MCF 10A (cell line): ENCODE measurements around the gene NCOR2. TPM values are rescaled to one million over a fixed set of nuclear protein-coding genes. Genes with fewer than 3 reads are reported as not detected.

ENCODE experiments used
- BruUV-seq: library from RNA; stranded (reverse); fragments of 400-500 nt; replicated peaks from 2 replicates; lab custom pipeline; 2021; lab: Mats Ljungman, UMichigan
- CTCF ChIA-PET: fragments of 300-600 bp; sonication (Branson Sonifier 250); formaldehyde crosslinking; extraction: SDS; loops from one replicate; lab custom pipeline; 2021; ENCODE audit warnings: antibody characterized with exemption, inconsistent platforms; lab: Yijun Ruan, JAX
- POLR2A ChIA-PET: fragments of 300-600, 350-650 bp; sonication (Branson Sonifier 250); formaldehyde crosslinking; extraction: SDS; loops from one replicate; lab custom pipeline; 2020; ENCODE audit warnings: antibody characterized with exemption, inconsistent platforms; lab: Yijun Ruan, JAX
- DNase-seq: peaks from one replicate; pipeline ENCODE4 v3.0.0-alpha.2; 2018; ENCODE audit not compliant: unreplicated experiment
- H3K27ac Mint-ChIP-seq: one replicate; pipeline ENCODE4 v1.8.0; 2022; ENCODE audit warnings: mild to moderate bottlenecking, low read depth, mixed read lengths; ENCODE audit not compliant: unreplicated experiment
- H3K27me3 Mint-ChIP-seq: one replicate; pipeline ENCODE4 v1.8.0; 2022; ENCODE audit warnings: mixed read lengths; ENCODE audit not compliant: insufficient read depth, unreplicated experiment
- H3K36me3 Mint-ChIP-seq: one replicate; pipeline ENCODE4 v1.8.0; 2022; ENCODE audit warnings: mild to moderate bottlenecking, moderate library complexity, mixed read lengths; ENCODE audit not compliant: insufficient read depth, unreplicated experiment
- H3K4me1 Mint-ChIP-seq: one replicate; pipeline ENCODE4 v1.8.0; 2022; ENCODE audit warnings: mixed read lengths; ENCODE audit not compliant: insufficient read depth, unreplicated experiment
- H3K4me3 Mint-ChIP-seq: one replicate; pipeline ENCODE4 v1.8.0; 2022; ENCODE audit warnings: mild to moderate bottlenecking, moderate library complexity, mixed read lengths; ENCODE audit not compliant: unreplicated experiment
- H3K9me3 Mint-ChIP-seq: one replicate; pipeline ENCODE4 v1.8.0; 2022; ENCODE audit warnings: mixed read lengths; ENCODE audit not compliant: unreplicated experiment
- CTCF ChIP-seq: fragments of 200-600 bp; IDR thresholded peaks from one replicate; pipeline ENCODE4 v1.8.0; 2022; ENCODE audit warnings: antibody characterized with exemption, mild to moderate bottlenecking; ENCODE audit not compliant: unreplicated experiment
- intact Hi-C: fragments of 100-400 bp; cut with micrococcal nuclease; formaldehyde crosslinking; loops from 2 replicates; pipeline ENCODE4 v1.14.1; 2022
- total RNA-seq: library from RNA; stranded (reverse); gene quantifications from 2 replicates; pipeline ENCODE4 v1.2.3, GENCODE V29; 2022

The NCOR2 gene
- total RNA-seq, 1 experiment from 2014 or later: 145 TPM

GRCh38 chr12:124613151-124613585, 45.8 kb upstream of the NCOR2 start:
- H3K27ac Mint-ChIP-seq: no peak overlapping the region
- CTCF ChIA-PET: no interaction called here
- POLR2A ChIA-PET: interaction anchor here (1.5 kb wide), 1 partner anchor 20 kb away, joined by 5 read pairs; no protein-coding TSS in a partner anchor
- peaks cover 2% of the 10 kb centered on the region for H3K36me3 Mint-ChIP-seq
- no peak for TF ChIP-seq CTCF
- H3K4me3 Mint-ChIP-seq: no peak overlapping the region
- H3K4me1 Mint-ChIP-seq: peaks cover 18% of the 10 kb centered on the region
- H3K9me3 Mint-ChIP-seq: no peaks in the 10 kb centered on the region
- intact Hi-C loops: no loop called here
- H3K27me3 Mint-ChIP-seq: no peaks in the 10 kb centered on the region
- DNase-seq: no peak
- BruUV-seq: no TSS peak

GRCh38 chr12:124612410-124612680, 44.9 kb upstream of the NCOR2 start:
- CTCF ChIA-PET: no interaction called here
- POLR2A ChIA-PET: no interaction called here
- Mint-ChIP-seq H3K9me3 (no peaks in the 10 kb centered on the region), H3K36me3 (no peaks in the 10 kb centered on the region), H3K27me3 (no peaks in the 10 kb centered on the region), H3K4me3 (no peak overlapping the region), H3K4me1 (peaks cover 26% of the 10 kb centered on the region), H3K27ac (peak overlapping the region; percentile 55)
- intact Hi-C loops: no loop called here
- BruUV-seq: no TSS peak
- TF ChIP-seq CTCF: no peak
- no peak for DNase-seq

GRCh38 chr12:124611559-124612409, 44.4 kb upstream of the NCOR2 start:
- Mint-ChIP-seq H3K9me3 (no peaks in the 10 kb centered on the region), H3K4me1 (peaks cover 23% of the 10 kb centered on the region), H3K36me3 (no peaks in the 10 kb centered on the region), H3K27me3 (no peaks in the 10 kb centered on the region), H3K27ac (peak overlapping the region; percentile 55), H3K4me3 (no peak overlapping the region)
- intact Hi-C loops: no loop called here
- ChIA-PET POLR2A (interaction anchor here (1.0 kb wide), 1 partner anchor 9 kb away, joined by 4 read pairs; no protein-coding TSS in a partner anchor), CTCF (no interaction called here)
- no peak for TF ChIP-seq CTCF
- BruUV-seq: no TSS peak
- DNase-seq: no peak

GRCh38 chr12:124610629-124611558, 43.5 kb upstream of the NCOR2 start:
- DNase-seq: no peak
- Mint-ChIP-seq H3K4me1 (peaks cover 23% of the 10 kb centered on the region), H3K9me3 (no peaks in the 10 kb centered on the region), H3K27me3 (no peaks in the 10 kb centered on the region), H3K4me3 (no peak overlapping the region), H3K27ac (no peak overlapping the region), H3K36me3 (no peaks in the 10 kb centered on the region)
- TF ChIP-seq CTCF: no peak
- ChIA-PET POLR2A (interaction anchor here (0.7 to 1.0 kb wide), 2 partner anchors 10 to 142 kb away, joined by 3 to 4 read pairs; no protein-coding TSS in a partner anchor), CTCF (interaction anchor here (0.6 to 1.0 kb wide), 3 partner anchors 22 to 574 kb away, joined by 3 to 4 read pairs (median 3); no protein-coding TSS in a partner anchor)
- intact Hi-C loops: no loop called here
- BruUV-seq: no TSS peak
